ENCODE results near the gene SNRNP48.
A peak's percentile ranks its signal among the peaks of the same experiment; 100 is the strongest.

Gene SNRNP48

GRCh38 chr6:7647504-7647903 lies 57.5 kb downstream of the SNRNP48 start:
- DNase-seq = peak; percentile 40

GRCh38 chr6:7649037-7649810 lies 59.2 kb downstream of the SNRNP48 start:
- peak; percentile 29 for DNase-seq

GRCh38 chr6:7650878-7651277 lies 60.9 kb downstream of the SNRNP48 start:
- no peak for DNase-seq

GRCh38 chr6:7652957-7653356 lies 63.0 kb downstream of the SNRNP48 start:
- DNase-seq = no peak

GRCh38 chr6:7656355-7656754 lies 66.4 kb downstream of the SNRNP48 start:
- DNase-seq = no peak

- no peak for DNase-seq
Observed at GRCh38 chr6:7658543-7658942, 68.5 kb downstream of the SNRNP48 start.

- DNase-seq = no peak
Observed at GRCh38 chr6:7661364-7661763, 71.4 kb downstream of the SNRNP48 start.

Measured in islet precursor cell (in vitro differentiated cells).